Pancreas (tissue), 10 donors: ENCODE data around the gene SNRNP200. TPM values are rescaled to one million over a fixed set of nuclear protein-coding genes. Genes with fewer than 3 reads are reported as not detected.

Experiments used
- ATAC-seq, 4 donors: fragments of 200-7000 bp; cut with Tn5 transposase; one replicate each; pipeline versions ENCODE4 v1.8.0 to v1.9.1; 2020; ENCODE audit warnings: mild to moderate bottlenecking in 4 of 4, moderate library complexity in 4 of 4
- DNase-seq, 6 donors: peaks; one replicate each; pipeline ENCODE4 v3.0.0-alpha.2; 2020
- FAIRE-seq: peaks from 2 replicates; lab custom pipeline; 2012; peaks lifted over from hg19 to GRCh38; lab: Jason Lieb, UNC
- H3K27ac ChIP-seq, 4 donors: fragments of 200-600 bp; sonication (generic); 1 replicate in 3 of 4; 2 replicates in 1 of 4; pipeline versions ENCODE4 v1.5.0 to v1.8.0; 2020
- H3K27me3 ChIP-seq, 4 donors: fragments of 200-600 bp; one replicate each; pipeline ENCODE4 v1.8.0; 2021
- H3K36me3 ChIP-seq, 3 donors: fragments of 200-600 bp; sonication (generic) in 1 of 3; one replicate each; pipeline versions ENCODE4 v1.5.0 to v1.8.0; 2020 to 2021
- H3K4me1 ChIP-seq, 3 donors: fragments of 200-600 bp; one replicate each; pipeline ENCODE4 v1.8.0; 2021
- H3K4me3 ChIP-seq, 4 donors: fragments of 200-600 bp; sonication (generic) in 2 of 4; one replicate each; pipeline versions ENCODE4 v1.5.0 to v1.8.0; 2020 to 2021
- H3K9me3 ChIP-seq, 4 donors: fragments of 200-600 bp; one replicate each; pipeline ENCODE4 v1.8.0; 2021
- CTCF ChIP-seq, 4 donors: fragments of 200-600 bp; sonication (generic) in 3 of 4; IDR thresholded peaks; one replicate each; pipeline versions ENCODE4 v1.5.0 to v1.8.0; 2021; ENCODE audit warnings: antibody characterized with exemption in 4 of 4
- WGBS, 2 donors: extraction: QIAGEN DNeasy Blood & Tissue Kit; methylation state at CpG; one replicate each; pipeline ENCODE4 v1.1.7; 2013; 5-methylcytosine and 5-hydroxymethylcytosine counted together
- intact Hi-C, 3 donors: fragments of 100-400 bp; cut with DNase I; formaldehyde crosslinking; loops; one replicate each; pipeline versions ENCODE4 v1.11.1 to v1.14.2; 2022
- polyA plus RNA-seq, 2 donors: library from polyadenylated mRNA; stranded (reverse); fragments of 200-250 nt; gene quantifications; one replicate each; pipeline ENCODE4 v1.2.3, GENCODE V29; 2013
- total RNA-seq, 6 donors: library from RNA; stranded (reverse); fragmentation: NEBNext Ultra II Directional in 4 of 6; extraction: Animal tissue kit (Norgen Biotek cat#: 25700) in 4 of 6; gene quantifications; one replicate each; pipeline versions ENCODE4 v1.2.1 to v1.2.4, GENCODE V29; 2021 to 2023
- donor health status: healthy with polysubstance abuse.
- donor health status: DM: no; HTN: no; CAD: no; lungs with moderate emphysema.
- donor health status: DM: no; HTN: no; CAD: no.
- donor health status: control.
- donor health status: control.
- donor health status: Bipolar disorder and iron deficiency.
- donor health status: DM: yes; HTN: yes; CAD: no.
- donor health status: DM: no; HTN: no; CAD: no.
- donor health status: DM: no; HTN: no; CAD: no.
- donor health status: DM: yes; HTN: yes; CAD: no.

The SNRNP200 gene
- total and polyA plus RNA-seq, 8 donors = 42.1 to 87.7 (median 50.3) TPM

DNA sequence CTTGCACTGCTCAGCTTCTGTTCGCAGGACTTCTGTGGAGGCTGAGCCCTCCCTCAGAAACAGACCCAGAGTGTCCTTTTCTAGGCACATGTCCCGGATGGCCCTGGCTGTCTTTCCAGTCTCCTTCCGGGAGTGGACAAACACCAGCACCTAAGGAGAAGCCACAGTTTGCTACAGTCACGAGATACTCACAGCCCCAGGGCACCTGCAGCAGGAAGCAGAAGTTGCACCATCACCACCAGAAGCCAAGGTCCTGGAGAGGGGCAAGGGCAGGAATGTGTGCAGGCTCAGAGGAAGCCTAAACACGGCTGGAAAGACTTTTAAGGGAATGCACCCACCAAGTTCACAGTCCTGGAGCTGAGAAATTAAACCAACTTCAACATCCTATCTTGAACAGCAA, 13.6 kb downstream of the SNRNP200 start:
- Histone ChIP-seq H3K4me3 (no peak overlapping the region), H3K4me1 (no peaks in the 10 kb centered on the region), H3K27me3 (no peaks in the 10 kb centered on the region), H3K27ac (no peak overlapping the region), H3K36me3 (peaks cover 23 to 99% (median 65%) of the 10 kb centered on the region in 3 donors), H3K9me3 (no peaks in the 10 kb centered on the region)
- 87 to 94% methylated on average over 5 of the region's 5 CpGs for WGBS, 2 donors
- DNase-seq (peak in 1 of 6 donors; percentile 14), FAIRE-seq (no peak), ATAC-seq (no peak)
- TF ChIP-seq CTCF (IDR thresholded peaks at IDR 0.05) = no peak
- intact Hi-C loops = no loop called here

DNA sequence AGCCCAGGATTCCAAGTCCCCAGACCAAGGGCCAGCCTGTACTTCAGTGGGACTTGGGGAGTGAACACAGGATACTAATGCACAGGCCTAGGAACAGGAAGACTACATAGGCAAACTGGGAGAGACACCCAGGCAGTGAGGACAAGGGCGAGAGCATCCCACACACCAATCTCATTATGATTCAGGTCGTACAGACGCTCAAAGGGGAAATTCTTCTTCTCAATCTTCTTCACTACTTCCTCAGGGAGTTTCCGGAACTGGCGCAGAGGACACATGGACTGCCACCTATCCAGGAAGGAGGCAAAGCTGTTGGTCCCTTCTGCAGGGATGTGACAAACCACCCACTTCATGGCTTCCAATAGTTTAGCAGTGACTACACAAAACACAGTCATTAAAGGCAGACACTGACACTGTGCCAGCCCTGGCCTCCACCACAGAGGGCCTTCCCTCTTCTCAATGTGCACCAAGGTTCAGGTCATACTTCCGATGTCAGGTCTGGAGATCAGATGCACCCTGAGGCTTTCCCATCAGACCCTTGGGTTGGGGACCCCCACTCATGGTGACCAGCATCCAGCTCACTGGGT, 18.0 kb downstream of the SNRNP200 start:
- Histone ChIP-seq H3K9me3 (no peaks in the 10 kb centered on the region), H3K27ac (no peak overlapping the region), H3K27me3 (no peaks in the 10 kb centered on the region), H3K4me1 (no peaks in the 10 kb centered on the region), H3K4me3 (no peak overlapping the region), H3K36me3 (peaks cover 26 to 98% (median 95%) of the 10 kb centered on the region in 3 donors)
- intact Hi-C loops = no loop called here
- no peak for DNase-seq
- no peak for TF ChIP-seq CTCF (IDR thresholded peaks at IDR 0.05)
- WGBS, 2 donors = 92 to 93% methylated on average over 6 of the region's 6 CpGs
- ATAC-seq = no peak
- FAIRE-seq = no peak

DNA sequence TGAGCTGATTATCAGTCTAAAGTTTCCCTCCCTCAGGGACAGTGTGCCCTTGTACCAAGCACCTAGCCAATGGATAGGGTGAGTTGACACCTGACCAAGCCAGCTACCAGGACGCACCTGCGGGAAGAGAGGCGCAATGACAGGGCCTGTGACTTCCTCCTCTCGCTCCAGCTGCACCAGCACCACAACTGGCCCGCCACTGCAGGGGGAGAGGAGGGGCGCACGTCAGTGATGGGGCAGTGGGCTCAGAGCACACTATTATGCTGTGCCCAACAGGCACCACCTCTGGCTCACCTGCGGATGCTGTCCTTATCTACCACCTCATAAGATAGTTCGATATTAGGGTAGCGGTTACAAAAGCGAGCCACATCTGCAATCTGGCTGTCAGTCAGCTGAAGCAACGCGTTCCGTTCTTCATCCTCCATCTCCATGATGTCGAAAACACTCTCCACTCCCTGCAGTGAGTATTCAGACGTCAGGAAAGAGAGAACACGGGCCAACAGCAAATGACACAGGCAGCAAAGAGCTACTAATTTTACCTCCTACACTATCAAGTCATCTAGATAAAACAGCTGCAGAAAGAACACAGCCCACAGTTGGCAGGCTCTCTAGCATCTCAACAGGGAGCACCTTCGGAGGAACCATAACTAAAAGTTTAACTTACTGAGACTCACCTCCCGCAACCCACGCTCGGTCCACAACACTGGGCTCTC, 28.4 kb downstream of the SNRNP200 start:
- H3K27me3 ChIP-seq = no peaks in the 10 kb centered on the region
- no peak for ATAC-seq
- H3K4me1 ChIP-seq = no peaks in the 10 kb centered on the region
- no peak for DNase-seq
- 90 to 93% methylated on average over 21 of the region's 21 CpGs for WGBS, 2 donors
- peaks cover 5 to 81% (median 54%) of the 10 kb centered on the region in 3 donors for H3K36me3 ChIP-seq
- H3K27ac ChIP-seq = no peak overlapping the region
- H3K9me3 ChIP-seq = no peaks in the 10 kb centered on the region
- intact Hi-C loops = no loop called here
- no peak overlapping the region for H3K4me3 ChIP-seq
- TF ChIP-seq CTCF (IDR thresholded peaks at IDR 0.05) = no peak
- FAIRE-seq = no peak

- intact Hi-C loops = no loop called here
- peak in 2 of 4 donors; percentile 16 to 23 for ATAC-seq
- WGBS, 2 donors = 61 to 65% methylated on average over 7 of the region's 7 CpGs
- H3K27me3 ChIP-seq = no peaks in the 10 kb centered on the region
- no peak for DNase-seq
- H3K4me3 ChIP-seq = no peak overlapping the region
- no peak for TF ChIP-seq CTCF (IDR thresholded peaks at IDR 0.05)
- no peaks in the 10 kb centered on the region for H3K4me1 ChIP-seq
- no peak for FAIRE-seq
- H3K27ac ChIP-seq = no peak overlapping the region
- H3K36me3 ChIP-seq = peaks cover 8 to 66% (median 39%) of the 10 kb centered on the region in 3 donors
- H3K9me3 ChIP-seq = no peaks in the 10 kb centered on the region
Measured at GRCh38 chr2:96274355-96275056, 30.8 kb downstream of the SNRNP200 start.
